Common myeloid progenitor, CD34-positive (primary cell): ENCODE data around the gene SYNE1.

Experiments
- CTCF ChIA-PET: fragments of 350-600 bp; sonication (Branson Sonifier 250); formaldehyde crosslinking; loops from one replicate; lab custom pipeline; 2021; ENCODE audit warnings: antibody characterized with exemption; lab: Charles Lee
- POLR2A ChIA-PET: fragments of 350-600 bp; sonication (Branson Sonifier 250); formaldehyde crosslinking; loops from one replicate; lab custom pipeline; 2021; ENCODE audit warnings: antibody characterized with exemption; lab: Charles Lee
- DNase-seq, 3 donors: peaks; one replicate each; pipeline versions ENCODE4 v3.0.0 to v3.0.0-alpha.2; 2013
- H3K27ac ChIP-seq, 2 experiments: 1 replicate in 1 of 2; 2 replicates in 1 of 2; pipeline ENCODE4 v1.7.0; 2013; ENCODE audit warnings: inconsistent platforms in 2 of 2, low read length in 2 of 2, mild to moderate bottlenecking in 2 of 2, low read depth in 1 of 2, moderate library complexity in 1 of 2; ENCODE audit not compliant: severe bottlenecking in 2 of 2, insufficient read depth in 1 of 2, poor library complexity in 1 of 2
- H3K27me3 ChIP-seq, 5 experiments: replicated peaks in 2 of 5; 1 replicate in 3 of 5; 2 replicates in 2 of 5; pipeline versions ENCODE4 v1.6.1 to v1.7.0; 2013; ENCODE audit warnings: low read length in 4 of 5, mild to moderate bottlenecking in 2 of 5, moderate library complexity in 2 of 5, inconsistent platforms in 1 of 5; ENCODE audit not compliant: insufficient read depth in 5 of 5, control insufficient read depth in 4 of 5
- H3K36me3 ChIP-seq, 4 experiments: 1 replicate in 2 of 4; 2 replicates in 2 of 4; pipeline versions ENCODE4 v1.6.1 to v1.7.0; 2013; ENCODE audit warnings: low read length in 3 of 4, control low read depth in 1 of 4, mild to moderate bottlenecking in 1 of 4; ENCODE audit not compliant: control insufficient read depth in 4 of 4, insufficient read depth in 4 of 4
- H3K4me1 ChIP-seq, 4 experiments: 1 replicate in 3 of 4; 2 replicates in 1 of 4; pipeline versions ENCODE4 v1.6.1 to v1.7.1; 2013; ENCODE audit warnings: low read length in 3 of 4, mild to moderate bottlenecking in 3 of 4, control low read depth in 1 of 4, inconsistent platforms in 1 of 4, moderate library complexity in 1 of 4; ENCODE audit not compliant: control insufficient read depth in 4 of 4, insufficient read depth in 4 of 4; ENCODE audit errors: control extremely low read depth in 1 of 4
- H3K4me3 ChIP-seq, 7 experiments: 1 replicate in 4 of 7; 2 replicates in 3 of 7; pipeline versions ENCODE4 v1.5.1 to v1.7.0; 2013; ENCODE audit warnings: mild to moderate bottlenecking in 7 of 7, low read length in 6 of 7, moderate library complexity in 6 of 7, inconsistent platforms in 2 of 7, low read depth in 2 of 7, control low read depth in 1 of 7; ENCODE audit not compliant: insufficient read depth in 4 of 7, control insufficient read depth in 1 of 7; ENCODE audit errors: extremely low read depth in 1 of 7
- H3K9me3 ChIP-seq, 5 experiments: 1 replicate in 4 of 5; 2 replicates in 1 of 5; pipeline versions ENCODE4 v1.6.1 to v1.7.1; 2013; ENCODE audit warnings: low read length in 4 of 5, mild to moderate bottlenecking in 2 of 5, inconsistent platforms in 1 of 5, low read depth in 1 of 5, moderate library complexity in 1 of 5; ENCODE audit not compliant: control insufficient read depth in 4 of 5, insufficient read depth in 2 of 5; ENCODE audit errors: control extremely low read depth in 1 of 5
- WGBS: methylation state at CpG from one replicate; pipeline ENCODE4 v1.1.5; 2013; ENCODE audit not compliant: insufficient coverage; 5-methylcytosine and 5-hydroxymethylcytosine counted together

Gene SYNE1

GRCh38 chr6:152161501-152161900 lies 475.7 kb downstream of the SYNE1 start:
- DNase-seq = peak in 1 of 3 donors; percentile 14

GRCh38 chr6:152160346-152160745 lies 476.8 kb downstream of the SYNE1 start:
- no CpG with 5 or more reads among the region's 3 CpGs for whole genome bisulfite sequencing
- Histone ChIP-seq H3K27me3 (no peaks in the 10 kb centered on the region), H3K4me3 (no peak overlapping the region), H3K4me1 (no peaks in the 10 kb centered on the region), H3K36me3 (peaks cover 9 to 17% (median 9%) of the 10 kb centered on the region in 4 experiments), H3K27ac (no peak overlapping the region), H3K9me3 (no peaks in the 10 kb centered on the region)
- ChIA-PET POLR2A (no interaction called here), CTCF (interaction anchor here (0.7 to 1.3 kb wide), 2 partner anchors 11 to 20 kb away, joined by 3 read pairs; no protein-coding TSS in a partner anchor)
- DNase-seq = no peak

More at GRCh38 chr6:152161501-152161900, 475.7 kb downstream of the SYNE1 start:
- POLR2A ChIA-PET = no interaction called here
- CTCF ChIA-PET = interaction anchor here (0.9 to 1.5 kb wide), 2 partner anchors 8 to 24 kb away, joined by 3 to 5 read pairs; no protein-coding TSS in a partner anchor
- no peak overlapping the region for H3K27ac ChIP-seq
- H3K27me3 ChIP-seq = no peaks in the 10 kb centered on the region
- H3K9me3 ChIP-seq = no peaks in the 10 kb centered on the region
- peaks cover 5 to 11% (median 9%) of the 10 kb centered on the region in 4 experiments for H3K36me3 ChIP-seq
- no peak overlapping the region for H3K4me3 ChIP-seq
- H3K4me1 ChIP-seq = peaks cover 0 to 2% (median under 1%) of the 10 kb centered on the region in 4 experiments

- H3K36me3 ChIP-seq = peaks cover 3 to 10% (median 8%) of the 10 kb centered on the region in 4 experiments
Observed at GRCh38 chr6:152155792-152156191, 481.4 kb downstream of the SYNE1 start.

GRCh38 chr6:152154559-152155356 lies 482.4 kb downstream of the SYNE1 start:
- ChIA-PET CTCF (interaction anchor here (1.5 kb wide), 2 partner anchors 9 to 713 kb away, joined by 3 to 4 read pairs; no protein-coding TSS in a partner anchor), POLR2A (no interaction called here)
- H3K4me1 ChIP-seq = peaks cover 4 to 18% (median 9%) of the 10 kb centered on the region in 4 experiments
- H3K27ac ChIP-seq = no peak overlapping the region
- H3K4me3 ChIP-seq = no peak overlapping the region
- DNase-seq = no peak
- WGBS = 99% methylated on average over 12 of the region's 17 CpGs
- no peaks in the 10 kb centered on the region for H3K27me3 ChIP-seq
- H3K36me3 ChIP-seq = peaks cover 5 to 19% (median 10%) of the 10 kb centered on the region in 4 experiments
- H3K9me3 ChIP-seq = no peaks in the 10 kb centered on the region

More at GRCh38 chr6:152155792-152156191, 481.4 kb downstream of the SYNE1 start:
- H3K4me3 ChIP-seq = no peak overlapping the region
- 89% methylated on average over 6 of the region's 8 CpGs for WGBS
- no peaks in the 10 kb centered on the region for H3K27me3 ChIP-seq
- no peak overlapping the region for H3K27ac ChIP-seq
- ChIA-PET CTCF (interaction anchor here (1.5 kb wide), 1 partner anchor 714 kb away, joined by 3 read pairs; no protein-coding TSS in a partner anchor), POLR2A (no interaction called here)
- no peaks in the 10 kb centered on the region for H3K9me3 ChIP-seq
- no peak for DNase-seq
- H3K4me1 ChIP-seq = peaks cover 4 to 17% (median 9%) of the 10 kb centered on the region in 4 experiments

GRCh38 chr6:152151920-152152319 lies 485.2 kb downstream of the SYNE1 start:
- ChIA-PET POLR2A (no interaction called here), CTCF (no interaction called here)
- H3K27me3 ChIP-seq = no peaks in the 10 kb centered on the region
- WGBS = 11% methylated on average over 9 of the region's 13 CpGs
- peak; percentile 42 to 88 (median 82) for DNase-seq
- no peaks in the 10 kb centered on the region for H3K9me3 ChIP-seq
- peaks cover 8 to 43% (median 19%) of the 10 kb centered on the region in 4 experiments for H3K36me3 ChIP-seq
- H3K4me1 ChIP-seq = peaks cover 4 to 23% (median 9%) of the 10 kb centered on the region in 4 experiments
- H3K27ac ChIP-seq = peak overlapping the region; percentile 55 to 77
- H3K4me3 ChIP-seq = peak overlapping the region in 4 of 7 experiments; percentile 9 to 58 (median 42)

- ChIA-PET POLR2A (no interaction called here), CTCF (interaction anchor here (0.9 to 1.5 kb wide), 3 partner anchors 10 to 118 kb away, joined by 3 read pairs; no protein-coding TSS in a partner anchor)
- no peak for DNase-seq
- Histone ChIP-seq H3K4me1 (peaks cover 4 to 23% (median 9%) of the 10 kb centered on the region in 4 experiments), H3K36me3 (peaks cover 8 to 44% (median 17%) of the 10 kb centered on the region in 4 experiments), H3K27me3 (no peaks in the 10 kb centered on the region), H3K9me3 (no peaks in the 10 kb centered on the region), H3K27ac (no peak overlapping the region), H3K4me3 (no peak overlapping the region)
- WGBS = 80% methylated on average over 1 of the region's 3 CpGs
Observed at GRCh38 chr6:152150196-152150595, 487.0 kb downstream of the SYNE1 start.

- 100% methylated on average over 1 of the region's 1 CpG for WGBS
- CTCF ChIA-PET = no interaction called here
- Histone ChIP-seq H3K27me3 (no peaks in the 10 kb centered on the region), H3K9me3 (no peaks in the 10 kb centered on the region), H3K4me1 (peaks cover 4 to 23% (median 9%) of the 10 kb centered on the region in 4 experiments), H3K4me3 (no peak overlapping the region), H3K27ac (no peak overlapping the region), H3K36me3 (peaks cover 5 to 57% (median 15%) of the 10 kb centered on the region in 4 experiments)
- POLR2A ChIA-PET = no interaction called here
- DNase-seq = no peak
Observed at GRCh38 chr6:152148412-152148811, 488.8 kb downstream of the SYNE1 start.
